ENCODE measurements around the gene IFI6.

- TF ChIP-seq CTCF (IDR thresholded peaks at IDR 0.05) (no peak), POLR2A (IDR thresholded peaks at IDR 0.05) (no peak)
Observed at GRCh38 chr1:27658951-27659496, 13.0 kb downstream of the IFI6 start.

All from right lobe of liver (tissue), 4 donors.